ENCODE data around the gene PDE4B. TPM values are rescaled to one million over a fixed set of nuclear protein-coding genes. Genes with fewer than 3 reads are reported as not detected.

PDE4B gene
- total RNA-seq, 1 experiment from 2014 or later = not detected

DNA sequence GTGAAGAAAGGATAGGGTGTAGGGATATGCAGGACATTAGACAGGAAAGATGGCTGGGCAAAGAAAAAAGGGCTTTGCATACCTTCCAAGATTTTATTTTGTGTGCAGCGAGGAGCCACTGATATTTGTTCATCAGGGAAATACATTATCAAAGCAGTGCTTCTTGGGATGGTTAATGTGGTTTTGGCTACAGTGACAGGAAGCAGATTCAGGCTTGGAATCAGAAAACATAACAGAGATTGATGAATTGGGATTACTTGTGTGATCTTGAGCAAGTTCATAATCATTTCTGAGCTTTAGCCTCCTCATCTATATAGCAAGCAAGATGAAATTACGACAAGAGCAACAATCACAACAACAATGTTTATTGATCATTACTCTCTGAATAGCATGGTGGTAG is 492.1 kb downstream of the PDE4B start:
- CTCF ChIA-PET = no interaction called here
- no peak overlapping the region for H3K4me3 Mint-ChIP-seq (ENCODE audit: unreplicated experiment)
- H3K27ac Mint-ChIP-seq (ENCODE audit: unreplicated experiment) = no peak overlapping the region
- H3K27me3 Mint-ChIP-seq (ENCODE audit: insufficient read depth, unreplicated experiment) = no peaks in the 10 kb centered on the region
- no TSS peak for BruUV-seq (replicated peaks)
- DNase-seq = no peak
- H3K9me3 Mint-ChIP-seq (ENCODE audit: unreplicated experiment) = no peaks in the 10 kb centered on the region
- no peaks in the 10 kb centered on the region for H3K4me1 Mint-ChIP-seq (ENCODE audit: low read depth, unreplicated experiment)
- Histone ChIP-seq H3K36me3 (ENCODE audit: control insufficient read depth, insufficient read depth, low read length) (no peaks in the 10 kb centered on the region), H3K4me1 (no peaks in the 10 kb centered on the region), H3K9me3 (no peaks in the 10 kb centered on the region), H3K27me3 (replicated peaks; ENCODE audit: control insufficient read depth, insufficient read depth, low read length) (no peaks in the 10 kb centered on the region), H3K4me3 (ENCODE audit: low read depth, low read length) (no peak overlapping the region)
- POLR2A ChIA-PET = no interaction called here
- no peaks in the 10 kb centered on the region for H3K36me3 Mint-ChIP-seq (ENCODE audit: insufficient read depth, unreplicated experiment)
- TF ChIP-seq, protein P1, sequence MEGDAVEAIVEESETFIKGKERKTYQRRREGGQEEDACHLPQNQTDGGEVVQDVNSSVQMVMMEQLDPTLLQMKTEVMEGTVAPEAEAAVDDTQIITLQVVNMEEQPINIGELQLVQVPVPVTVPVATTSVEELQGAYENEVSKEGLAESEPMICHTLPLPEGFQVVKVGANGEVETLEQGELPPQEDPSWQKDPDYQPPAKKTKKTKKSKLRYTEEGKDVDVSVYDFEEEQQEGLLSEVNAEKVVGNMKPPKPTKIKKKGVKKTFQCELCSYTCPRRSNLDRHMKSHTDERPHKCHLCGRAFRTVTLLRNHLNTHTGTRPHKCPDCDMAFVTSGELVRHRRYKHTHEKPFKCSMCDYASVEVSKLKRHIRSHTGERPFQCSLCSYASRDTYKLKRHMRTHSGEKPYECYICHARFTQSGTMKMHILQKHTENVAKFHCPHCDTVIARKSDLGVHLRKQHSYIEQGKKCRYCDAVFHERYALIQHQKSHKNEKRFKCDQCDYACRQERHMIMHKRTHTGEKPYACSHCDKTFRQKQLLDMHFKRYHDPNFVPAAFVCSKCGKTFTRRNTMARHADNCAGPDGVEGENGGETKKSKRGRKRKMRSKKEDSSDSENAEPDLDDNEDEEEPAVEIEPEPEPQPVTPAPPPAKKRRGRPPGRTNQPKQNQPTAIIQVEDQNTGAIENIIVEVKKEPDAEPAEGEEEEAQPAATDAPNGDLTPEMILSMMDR (IDR thresholded peaks at IDR 0.05; ENCODE audit: insufficient read depth in 1 of 2, low read depth in 1 of 2, low read length in 1 of 2, severe bottlenecking in 1 of 2, unreplicated experiment in 1 of 2) = no peak
- intact Hi-C loops (cut with micrococcal nuclease; ENCODE audit: unreplicated experiment) = no loop called here

DNA sequence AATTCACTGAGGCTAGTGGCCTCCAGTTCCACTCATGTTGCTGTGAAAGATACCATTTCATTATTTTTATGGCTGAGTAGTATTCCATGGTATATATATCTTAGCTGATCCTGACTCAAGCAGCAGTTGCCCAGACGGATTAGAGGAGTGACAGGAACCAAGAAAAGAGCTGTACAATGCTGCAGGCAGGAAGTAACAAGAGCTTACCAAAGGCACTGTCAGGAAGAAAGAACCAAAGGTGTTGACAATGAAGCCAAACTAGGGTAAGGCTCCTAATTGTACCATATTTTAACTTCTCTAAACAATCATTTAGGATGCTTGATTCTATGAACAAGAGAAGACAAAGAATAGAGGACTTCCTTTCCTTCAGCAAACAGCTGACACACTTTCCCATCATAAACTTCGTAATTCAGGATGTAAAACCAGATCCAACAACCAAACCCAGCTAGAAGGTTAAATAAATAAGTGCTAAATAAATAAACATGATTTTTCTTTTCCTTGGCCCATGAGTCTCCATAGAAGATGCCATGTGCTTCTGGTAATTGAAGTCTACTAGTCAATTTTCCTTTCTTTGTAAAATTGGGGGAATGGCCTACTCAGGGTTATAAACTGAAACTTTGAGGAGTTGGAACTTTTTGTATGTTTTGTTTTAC is 493.0 kb downstream of the PDE4B start:
- BruUV-seq (replicated peaks) = no TSS peak
- TF ChIP-seq, protein P1 (IDR thresholded peaks at IDR 0.05; ENCODE audit: insufficient read depth in 1 of 2, low read depth in 1 of 2, low read length in 1 of 2, severe bottlenecking in 1 of 2, unreplicated experiment in 1 of 2) = no peak

GRCh38 chr1:66286307-66286706 is 493.6 kb downstream of the PDE4B start:
- Histone ChIP-seq H3K27me3 (replicated peaks; ENCODE audit: control insufficient read depth, insufficient read depth, low read length) (no peaks in the 10 kb centered on the region), H3K36me3 (ENCODE audit: control insufficient read depth, insufficient read depth, low read length) (no peaks in the 10 kb centered on the region), H3K4me3 (ENCODE audit: low read depth, low read length) (no peak overlapping the region), H3K9me3 (no peaks in the 10 kb centered on the region), H3K4me1 (no peaks in the 10 kb centered on the region)
- intact Hi-C loops (cut with micrococcal nuclease; ENCODE audit: unreplicated experiment) = no loop called here
- DNase-seq = no peak
- no peak overlapping the region for H3K4me3 Mint-ChIP-seq (ENCODE audit: unreplicated experiment)
- H3K27ac Mint-ChIP-seq (ENCODE audit: unreplicated experiment) = no peak overlapping the region
- no peaks in the 10 kb centered on the region for H3K9me3 Mint-ChIP-seq (ENCODE audit: unreplicated experiment)
- TF ChIP-seq, protein P1 (IDR thresholded peaks at IDR 0.05; ENCODE audit: insufficient read depth in 1 of 2, low read depth in 1 of 2, low read length in 1 of 2, severe bottlenecking in 1 of 2, unreplicated experiment in 1 of 2) = no peak
- no TSS peak for BruUV-seq (replicated peaks)
- no peaks in the 10 kb centered on the region for H3K27me3 Mint-ChIP-seq (ENCODE audit: insufficient read depth, unreplicated experiment)
- H3K4me1 Mint-ChIP-seq (ENCODE audit: low read depth, unreplicated experiment) = no peaks in the 10 kb centered on the region
- ChIA-PET POLR2A (no interaction called here), CTCF (no interaction called here)
- no peaks in the 10 kb centered on the region for H3K36me3 Mint-ChIP-seq (ENCODE audit: insufficient read depth, unreplicated experiment)

More for the DNA sequence above, 493.0 kb downstream of the PDE4B start:
- no peak overlapping the region for H3K4me3 ChIP-seq (ENCODE audit: low read depth, low read length)
- no peaks in the 10 kb centered on the region for H3K4me1 ChIP-seq
- intact Hi-C loops (cut with micrococcal nuclease; ENCODE audit: unreplicated experiment) = no loop called here
- Mint-ChIP-seq H3K4me3 (ENCODE audit: unreplicated experiment) (no peak overlapping the region), H3K27ac (ENCODE audit: unreplicated experiment) (no peak overlapping the region), H3K27me3 (ENCODE audit: insufficient read depth, unreplicated experiment) (no peaks in the 10 kb centered on the region), H3K4me1 (ENCODE audit: low read depth, unreplicated experiment) (no peaks in the 10 kb centered on the region), H3K9me3 (ENCODE audit: unreplicated experiment) (no peaks in the 10 kb centered on the region), H3K36me3 (ENCODE audit: insufficient read depth, unreplicated experiment) (no peaks in the 10 kb centered on the region)
- H3K9me3 ChIP-seq = no peaks in the 10 kb centered on the region
- H3K27me3 ChIP-seq (replicated peaks; ENCODE audit: control insufficient read depth, insufficient read depth, low read length) = no peaks in the 10 kb centered on the region
- ChIA-PET POLR2A (no interaction called here), CTCF (no interaction called here)
- no peaks in the 10 kb centered on the region for H3K36me3 ChIP-seq (ENCODE audit: control insufficient read depth, insufficient read depth, low read length)
- DNase-seq = no peak
